Islet of Langerhans (tissue), 1 donor: ENCODE measurements around the gene SP100.
"Not testable (repeated sequence)": the region's sequence is repeated elsewhere in the genome, so short reads cannot be mapped to it uniquely, and the experiment has no call there.

Experiments used
- FAIRE-seq: peaks from one replicate; lab custom pipeline; 2011; peaks lifted over from hg19 to GRCh38; lab: Jason Lieb, UNC

The SP100 gene

GRCh38 chr2:230416061-230416721, at the start of gene SP100:
Gene SP100 (plus strand): TSS chr2:230416201. CDS start chr2:230416297, 96 bp downstream.
- FAIRE-seq = no peak

GRCh38 chr2:230382108-230382507, 33.9 kb upstream of the SP100 start:
- FAIRE-seq = no peak

GRCh38 chr2:230383453-230383852, 32.5 kb upstream of the SP100 start:
- no peak for FAIRE-seq

- no peak for FAIRE-seq
These were observed 31.0 kb upstream of the SP100 start for GRCh38 chr2:230384986-230385385.

- no peak for FAIRE-seq
These were observed 21.7 kb upstream of the SP100 start for GRCh38 chr2:230394301-230394700.

- not testable (repeated sequence) for FAIRE-seq
These were observed 17.3 kb upstream of the SP100 start for GRCh38 chr2:230398698-230399097.

DNA sequence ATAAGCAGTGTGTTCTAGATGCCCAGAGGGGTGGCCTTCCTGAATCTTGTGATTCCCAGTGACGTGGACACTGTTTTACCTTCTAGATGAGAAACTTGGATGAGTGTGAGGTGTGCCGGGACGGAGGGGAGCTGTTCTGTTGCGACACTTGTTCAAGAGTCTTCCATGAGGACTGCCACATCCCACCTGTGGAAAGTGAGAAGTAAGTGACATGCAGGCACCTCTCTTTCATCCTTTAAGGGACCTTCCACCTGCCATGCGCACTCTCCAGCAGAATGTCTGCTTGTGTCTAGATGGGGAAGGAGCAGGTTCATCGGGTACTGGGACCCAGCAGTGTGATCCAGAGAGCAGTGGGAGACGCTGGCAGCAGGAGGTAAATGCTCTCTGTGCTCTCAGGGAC, 16.0 kb upstream of the SP100 start:
- FAIRE-seq = no peak

GRCh38 chr2:230400454-230400853, 15.5 kb upstream of the SP100 start:
- no peak for FAIRE-seq

DNA sequence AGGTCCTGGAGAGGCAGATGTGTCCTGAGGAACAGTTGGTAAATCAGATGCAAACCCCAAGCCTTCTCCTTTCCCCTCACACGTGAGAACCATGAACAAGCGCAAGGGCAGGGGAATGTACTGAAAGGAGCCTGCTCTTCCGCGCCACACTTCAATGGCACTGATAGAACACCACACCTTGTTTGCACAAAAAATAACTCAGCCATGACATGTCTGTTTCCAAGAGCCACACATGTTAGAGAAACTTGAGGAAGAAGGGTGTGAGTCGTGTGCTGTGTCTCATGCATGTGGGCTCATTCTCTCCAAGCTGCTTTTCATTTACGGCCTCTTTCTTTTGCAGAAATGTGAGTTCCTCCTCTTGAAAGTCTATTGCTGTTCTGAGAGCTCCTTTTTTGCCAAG, 15.0 kb upstream of the SP100 start:
- FAIRE-seq = not testable (repeated sequence)

DNA sequence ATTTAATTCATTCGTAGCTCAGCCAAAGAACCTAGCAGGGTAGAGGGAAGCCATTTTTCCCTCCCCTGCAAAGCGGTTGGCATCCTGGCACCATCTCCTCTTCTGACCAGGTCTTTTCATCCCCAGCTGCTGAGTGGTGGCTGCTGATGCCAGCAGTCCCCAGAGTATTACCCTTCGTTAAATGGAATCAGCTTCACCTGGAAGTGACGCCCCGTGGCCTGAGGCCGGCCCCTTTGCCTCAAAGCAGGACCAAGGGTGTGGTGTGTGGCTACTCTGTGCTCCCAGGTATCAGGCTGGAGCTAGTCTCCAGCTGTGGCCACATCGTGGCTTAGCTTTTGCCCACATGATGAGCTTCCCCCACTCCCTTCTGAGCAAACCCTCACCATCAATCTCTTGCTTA, 12.3 kb upstream of the SP100 start:
- FAIRE-seq = no peak

- no peak for FAIRE-seq
These were observed 10.2 kb upstream of the SP100 start for GRCh38 chr2:230405824-230406223.

DNA sequence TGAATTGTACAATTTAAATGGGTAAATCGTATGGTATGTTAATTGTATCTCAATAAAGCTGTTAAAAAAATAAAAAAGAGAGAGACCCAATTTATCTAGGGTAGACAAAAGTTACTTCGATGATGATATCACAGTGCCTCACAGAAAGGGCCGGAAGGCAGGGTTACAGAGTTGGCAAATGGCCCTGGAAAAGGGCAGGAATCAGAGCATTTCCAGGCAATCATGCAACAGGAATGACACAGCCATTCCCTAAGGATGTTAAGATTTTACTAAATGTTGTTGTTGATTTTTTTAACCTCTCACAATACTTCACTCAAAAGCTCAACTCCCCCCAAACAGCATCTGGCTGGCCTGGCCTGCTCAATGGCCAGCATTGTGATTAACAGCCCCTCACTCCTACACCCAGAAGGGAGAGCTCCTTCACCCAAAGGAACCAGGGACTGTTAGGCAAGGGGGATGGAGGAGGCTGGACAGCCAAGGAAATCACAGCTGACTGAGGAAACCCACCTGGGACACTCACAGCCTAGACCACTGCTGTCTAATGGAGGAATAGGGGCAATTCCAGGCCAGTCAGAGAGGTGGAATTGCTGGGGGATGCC, 7.7 kb upstream of the SP100 start:
- FAIRE-seq = no peak

DNA sequence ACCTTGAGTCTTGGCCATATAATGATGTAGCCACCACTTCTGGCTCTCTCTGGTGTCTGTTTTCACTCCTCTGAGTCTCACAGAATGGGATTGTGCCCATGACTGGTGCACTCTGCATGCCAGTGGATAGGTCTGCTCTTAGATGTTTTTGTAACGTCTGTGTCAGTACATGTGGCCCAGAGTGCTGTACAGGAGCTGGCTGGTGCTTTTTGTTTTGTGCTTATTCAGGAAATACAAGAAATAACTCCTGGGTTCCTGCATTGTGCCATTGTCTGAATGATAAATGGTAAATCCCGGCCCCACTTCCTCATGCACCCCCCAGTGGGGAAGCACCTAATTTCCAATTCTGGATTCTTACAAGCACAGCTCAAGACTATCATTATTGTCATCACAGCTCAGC, 6.7 kb upstream of the SP100 start:
- not testable (repeated sequence) for FAIRE-seq

GRCh38 chr2:230410263-230410662, 5.7 kb upstream of the SP100 start:
- FAIRE-seq = no peak

- FAIRE-seq = no peak
These were observed 5.0 kb upstream of the SP100 start for GRCh38 chr2:230410861-230411569.

GRCh38 chr2:230411570-230412370, 4.2 kb upstream of the SP100 start:
- FAIRE-seq = no peak

DNA sequence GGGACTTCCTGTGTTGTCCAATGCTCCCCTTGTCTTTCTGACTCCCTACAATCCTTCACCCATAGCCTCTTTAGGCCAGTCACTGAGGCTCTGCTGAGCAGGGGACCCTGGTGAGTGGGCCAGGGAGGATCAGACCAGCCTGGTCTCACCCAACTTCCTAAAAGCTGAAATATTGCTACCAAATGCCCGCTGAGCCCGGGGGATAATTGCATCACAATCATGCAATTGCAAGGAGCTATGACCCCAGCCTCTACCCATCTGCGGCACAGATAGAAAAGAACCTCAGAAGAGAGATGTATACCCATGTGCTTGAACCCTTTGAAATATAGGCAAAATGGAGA, 3.7 kb upstream of the SP100 start:
- no peak for FAIRE-seq

DNA sequence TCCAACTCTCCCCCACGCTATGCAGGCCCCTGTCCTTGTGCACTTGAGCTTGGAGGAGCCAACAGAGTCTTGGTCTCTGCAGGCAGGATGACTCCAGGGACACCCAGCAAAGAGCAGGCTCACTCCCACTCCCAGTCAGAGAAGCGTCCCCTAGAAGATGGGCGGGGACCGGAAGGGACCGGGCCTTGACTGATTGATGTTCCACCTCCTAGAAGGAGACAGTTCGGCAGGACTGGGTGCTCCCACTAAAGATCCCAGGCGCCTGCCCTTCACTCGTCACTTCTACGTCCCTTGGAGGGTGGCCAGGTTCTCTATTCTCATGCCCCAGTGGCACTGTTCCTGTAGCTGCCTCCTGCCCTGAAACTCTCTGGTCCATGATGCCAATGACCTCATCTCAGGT, 3.2 kb upstream of the SP100 start:
- FAIRE-seq = no peak

- no peak for FAIRE-seq
These were observed 2.5 kb upstream of the SP100 start for GRCh38 chr2:230413479-230413878.

- no peak for FAIRE-seq
These were observed 1.7 kb upstream of the SP100 start for GRCh38 chr2:230414302-230414701.

DNA sequence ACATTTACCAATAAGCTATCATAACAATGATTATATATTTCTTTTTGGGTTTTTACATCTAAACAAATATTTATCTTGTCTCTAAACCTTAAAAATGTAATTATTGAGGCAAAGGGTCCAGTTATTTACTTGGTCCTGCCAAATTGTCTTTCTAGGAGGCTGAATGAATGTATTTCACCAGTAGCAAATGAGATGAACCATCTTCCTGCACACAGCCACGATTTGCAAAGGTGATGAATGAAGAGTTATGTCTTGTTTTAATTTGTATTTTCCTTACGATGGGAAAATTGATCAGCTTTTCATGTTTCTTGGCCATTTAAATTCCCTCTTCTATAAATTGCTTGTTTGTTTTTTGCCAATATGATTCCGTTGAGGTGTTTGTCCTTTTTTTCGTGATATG, 1.4 kb downstream of the SP100 start:
- no peak for FAIRE-seq

GRCh38 chr2:230418341-230419016, 2.5 kb downstream of the SP100 start:
- no peak for FAIRE-seq
